Hematopoietic multipotent progenitor cell treated with erythropoietin and hydrocortisone succinate and interleukin-3 and kit ligand, for 17 days (in vitro differentiated cells): ENCODE measurements around the gene FKBP8.
"Not testable (repeated sequence)": the region's sequence is repeated elsewhere in the genome, so short reads cannot be mapped to it uniquely, and the experiment has no call there.

Source experiments
- DNase-seq: peaks from one replicate; pipeline ENCODE4 v3.0.0-alpha.2; 2015; ENCODE audit warnings: low spot score

FKBP8 gene

DNA sequence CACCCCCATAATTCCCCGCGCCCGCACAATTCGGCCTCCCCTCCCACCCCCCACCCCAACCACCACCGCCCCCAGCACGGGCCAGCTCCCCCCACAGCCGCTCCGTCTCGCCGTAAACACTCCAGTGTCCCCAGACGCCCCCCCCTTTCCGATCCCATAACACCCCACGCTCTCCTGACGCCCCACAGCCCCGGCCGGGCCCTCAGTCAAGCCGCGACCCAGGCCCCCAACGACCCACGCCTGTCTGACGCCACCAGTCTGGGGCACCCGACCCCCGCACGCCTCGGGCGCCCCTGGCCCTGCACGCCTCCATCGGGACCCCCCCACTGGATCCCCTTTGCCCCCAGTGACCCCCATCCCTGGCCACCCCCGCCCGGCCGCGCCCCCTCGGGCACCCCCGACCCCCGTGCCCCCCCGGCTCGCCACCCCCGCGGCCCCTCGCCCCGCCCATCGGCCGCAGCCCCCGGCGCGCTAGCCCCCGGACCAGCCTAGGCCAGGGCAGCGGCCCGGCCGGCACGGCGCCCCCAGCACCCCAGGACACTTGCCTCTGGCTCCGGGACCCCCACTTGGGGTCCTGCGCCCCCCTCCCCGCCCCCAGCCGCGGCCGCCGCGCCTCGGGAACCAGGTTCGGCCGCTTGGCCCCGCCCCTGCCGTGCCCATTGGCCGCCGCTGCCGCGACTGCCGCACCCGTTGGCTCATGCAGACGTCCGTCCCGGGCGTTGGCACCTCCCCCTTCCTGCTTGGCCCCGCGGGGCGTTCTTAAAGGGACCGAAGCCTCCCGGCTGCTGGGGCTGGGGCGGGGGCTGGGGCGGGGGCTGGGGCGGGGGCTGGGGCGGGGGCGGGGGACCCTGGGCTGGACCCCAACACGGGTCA, at the start of gene FKBP8:
Gene FKBP8, minus strand, starts transcription at position 633 of the 873 bp plus-strand sequence. CDS start 1,603 bp downstream, outside the sequence.
- peak; percentile 97 for DNase-seq

- not testable (repeated sequence) for DNase-seq
Observed at GRCh38 chr19:18592732-18593131, 49.4 kb upstream of the FKBP8 start.

- DNase-seq: no peak
Observed at GRCh38 chr19:18591735-18592385, 48.5 kb upstream of the FKBP8 start.

DNA sequence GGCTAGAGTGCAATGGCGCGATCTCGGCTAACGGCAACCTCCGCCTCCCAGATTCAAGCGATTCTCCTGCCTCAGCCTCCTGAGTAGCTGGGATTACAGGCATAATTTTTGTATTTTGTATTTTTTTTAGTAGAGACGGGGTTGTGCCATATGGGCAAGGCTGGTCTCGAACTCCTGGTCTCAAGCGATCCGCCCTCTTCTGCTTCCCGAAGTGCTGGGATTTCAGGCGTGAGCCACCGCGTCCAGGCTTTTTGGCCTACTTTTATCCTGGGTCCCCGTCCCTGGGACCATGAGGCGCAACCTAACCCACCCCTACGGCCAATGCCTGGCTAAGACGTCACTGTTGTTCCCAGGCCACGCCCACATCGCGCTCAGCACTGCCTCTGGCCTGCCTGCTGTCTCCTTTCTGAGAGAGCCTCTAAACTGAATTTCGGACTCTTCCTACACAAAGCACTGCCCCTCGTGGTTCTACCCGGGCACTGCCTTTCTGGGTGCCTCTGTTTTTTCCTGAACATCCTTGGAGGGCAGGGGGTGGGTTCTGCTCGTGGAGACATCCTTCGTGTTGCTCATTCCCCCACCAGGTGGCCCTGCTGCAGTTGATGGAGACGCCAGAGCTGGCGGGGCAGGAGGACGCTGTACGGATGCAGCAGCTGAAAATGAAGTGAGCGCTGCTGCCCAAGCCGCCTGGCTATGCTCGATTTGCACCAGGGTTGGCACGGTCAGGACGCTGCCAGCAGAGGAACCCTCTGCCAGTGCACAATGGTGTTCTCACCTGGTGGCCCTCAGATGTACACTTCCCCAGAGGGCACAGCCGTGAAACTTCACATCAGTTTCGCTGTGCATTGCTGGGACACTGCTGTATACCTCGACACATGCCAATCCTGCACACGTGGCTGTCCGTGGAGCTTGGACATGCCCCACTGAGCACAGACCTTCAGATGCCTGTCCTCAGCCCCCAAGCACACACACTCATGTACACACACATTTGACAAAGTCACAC, 47.2 kb upstream of the FKBP8 start:
- peak; percentile 53 for DNase-seq

GRCh38 chr19:18589380-18590272, 46.3 kb upstream of the FKBP8 start:
- DNase-seq: peak; percentile 59

DNA sequence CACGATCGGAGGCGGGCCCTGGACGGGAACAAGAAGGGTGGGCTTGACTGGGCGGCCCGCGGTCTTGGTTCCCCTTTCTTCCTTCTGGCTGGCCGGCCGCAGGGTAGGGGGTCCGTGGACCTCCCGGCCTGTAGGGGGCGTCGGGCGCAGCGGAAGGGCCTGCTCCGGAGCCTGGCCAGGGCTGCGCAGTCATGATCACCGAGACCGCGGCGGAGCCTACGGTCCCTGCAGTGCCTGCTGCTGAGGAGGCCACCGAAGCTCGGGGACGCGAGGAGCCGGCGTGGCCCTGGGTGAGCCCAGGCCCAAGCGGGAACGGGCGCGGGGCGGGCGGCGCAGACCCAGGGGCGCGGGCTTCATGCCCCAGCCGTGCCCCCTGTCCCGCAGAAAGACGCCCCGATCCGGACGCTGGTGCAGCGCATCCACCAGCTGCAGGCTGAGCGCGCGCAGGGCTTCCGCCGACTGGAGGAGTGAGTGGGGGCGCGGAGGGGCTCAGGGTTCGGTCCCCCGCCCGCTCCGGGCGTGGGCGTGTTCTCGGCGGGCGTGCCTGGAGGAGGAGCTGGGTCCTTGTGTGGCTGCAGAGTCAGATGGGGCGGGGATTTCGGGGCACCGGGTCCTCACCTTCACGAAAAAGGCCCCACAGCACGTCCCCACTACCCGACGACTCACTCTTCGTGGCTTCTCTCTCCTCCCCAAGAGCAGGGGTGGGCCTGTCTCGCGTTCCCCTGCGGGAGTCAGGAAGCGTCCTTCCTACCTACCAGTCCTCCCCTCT, 45.4 kb upstream of the FKBP8 start, which contains the start of gene REX1BD:
Gene REX1BD, plus strand, starts transcription at position 188 of the 769 bp plus-strand sequence. Its CDS starts 4 bp downstream, at position 192.
- peak; percentile 89 for DNase-seq

GRCh38 chr19:18587962-18588610, 44.7 kb upstream of the FKBP8 start:
- no peak for DNase-seq

GRCh38 chr19:18587561-18587960, 44.2 kb upstream of the FKBP8 start:
- no peak for DNase-seq

- no peak for DNase-seq
Observed at GRCh38 chr19:18586306-18586705, 42.9 kb upstream of the FKBP8 start.

DNA sequence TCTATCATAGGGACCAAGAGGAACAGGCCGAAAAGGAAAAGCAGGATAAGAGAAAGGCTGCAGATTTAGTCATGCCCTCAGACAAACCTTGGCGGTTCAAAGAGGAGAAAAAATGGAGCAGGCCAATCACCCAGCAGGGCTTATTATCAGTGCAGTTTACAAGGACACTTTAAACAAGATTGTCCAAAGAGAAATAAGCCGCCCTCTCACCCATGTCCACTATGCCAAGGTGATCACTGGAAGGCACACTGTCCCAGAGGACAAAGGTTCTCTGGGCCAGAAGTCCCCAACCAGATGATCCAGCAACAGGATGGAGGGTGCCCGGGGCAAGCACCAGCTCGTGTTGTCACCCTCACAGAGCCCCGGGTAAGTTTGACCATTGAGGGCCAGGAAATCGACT, 36.9 kb upstream of the FKBP8 start:
- no peak for DNase-seq

- DNase-seq: no peak
Observed at GRCh38 chr19:18577365-18577914, 34.1 kb upstream of the FKBP8 start.

DNA sequence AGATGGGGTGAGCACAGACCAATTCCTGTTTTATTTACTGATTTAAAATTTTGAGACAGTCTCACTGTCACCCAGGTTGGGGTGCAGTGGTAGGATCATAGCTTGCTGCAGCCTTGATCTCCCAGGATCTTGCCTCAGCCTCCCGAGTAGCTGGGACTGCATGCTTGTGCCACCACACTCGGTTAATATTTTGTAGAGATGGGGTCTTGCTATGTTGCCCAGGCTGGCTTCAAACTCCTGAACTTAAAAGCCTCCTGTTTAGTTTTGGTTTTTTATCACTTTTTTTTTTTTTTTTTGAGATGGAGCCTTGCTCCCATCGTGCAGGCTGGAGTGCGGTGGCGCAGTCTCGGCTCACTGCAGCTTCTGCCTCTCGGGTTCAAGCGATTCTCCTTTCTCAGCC, 33.0 kb upstream of the FKBP8 start:
- no peak for DNase-seq

DNA sequence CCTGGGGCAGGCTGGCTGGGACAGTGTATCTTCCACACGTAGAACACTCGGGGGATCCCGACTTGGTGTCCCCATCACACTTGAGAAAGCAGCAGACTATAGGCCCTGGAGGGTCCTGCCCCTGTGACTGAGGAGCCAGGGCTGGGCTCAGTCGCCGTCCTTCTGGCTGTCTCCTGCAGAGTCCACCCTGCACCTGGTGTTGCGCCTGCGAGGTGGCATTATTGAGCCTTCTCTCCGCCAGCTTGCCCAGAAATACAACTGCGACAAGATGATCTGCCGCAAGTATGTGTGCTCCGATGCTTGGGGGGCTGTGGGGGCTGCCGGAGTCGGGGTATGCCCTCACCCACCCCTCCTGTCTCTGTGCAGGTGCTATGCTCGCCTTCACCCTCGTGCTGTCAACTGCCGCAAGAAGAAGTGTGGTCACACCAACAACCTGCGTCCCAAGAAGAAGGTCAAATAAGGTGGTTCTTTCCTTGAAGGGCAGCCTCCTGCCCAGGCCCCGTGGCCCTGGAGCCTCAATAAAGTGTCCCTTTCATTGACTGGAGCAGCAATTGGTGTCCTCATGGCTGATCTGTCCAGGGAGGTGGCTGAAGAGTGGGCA, 31.4 kb upstream of the FKBP8 start:
- DNase-seq: no peak

- DNase-seq: peak; percentile 99
Observed at GRCh38 chr19:18571564-18572344, 28.4 kb upstream of the FKBP8 start, which contains the start of gene UBA52. TSS of gene UBA52 (plus strand) at chr19:18571857. CDS start at chr19:18573301, 1,444 bp downstream.

- DNase-seq: no peak
Observed at GRCh38 chr19:18568367-18568766, 25.0 kb upstream of the FKBP8 start.

DNA sequence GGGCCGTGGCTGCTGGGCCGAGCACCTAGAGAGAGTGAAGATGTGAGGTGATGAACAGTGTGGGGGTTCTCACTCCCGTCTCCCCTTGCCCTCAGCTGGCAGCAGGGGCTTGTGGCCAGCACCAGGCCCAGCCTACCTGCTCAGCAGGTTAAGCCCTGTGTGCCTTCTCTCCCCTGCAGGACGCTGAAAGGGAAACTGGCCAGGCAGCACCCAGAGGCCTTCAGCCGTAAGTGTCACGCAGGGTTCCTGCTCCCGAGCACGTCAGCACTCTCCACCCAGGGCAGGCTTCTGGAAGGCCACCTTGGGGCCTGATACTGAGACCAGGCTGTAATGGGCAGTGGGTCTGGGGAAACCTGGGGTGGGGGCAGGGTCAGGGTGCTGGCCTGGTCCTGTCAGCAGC, 23.6 kb upstream of the FKBP8 start:
- DNase-seq: no peak

DNA sequence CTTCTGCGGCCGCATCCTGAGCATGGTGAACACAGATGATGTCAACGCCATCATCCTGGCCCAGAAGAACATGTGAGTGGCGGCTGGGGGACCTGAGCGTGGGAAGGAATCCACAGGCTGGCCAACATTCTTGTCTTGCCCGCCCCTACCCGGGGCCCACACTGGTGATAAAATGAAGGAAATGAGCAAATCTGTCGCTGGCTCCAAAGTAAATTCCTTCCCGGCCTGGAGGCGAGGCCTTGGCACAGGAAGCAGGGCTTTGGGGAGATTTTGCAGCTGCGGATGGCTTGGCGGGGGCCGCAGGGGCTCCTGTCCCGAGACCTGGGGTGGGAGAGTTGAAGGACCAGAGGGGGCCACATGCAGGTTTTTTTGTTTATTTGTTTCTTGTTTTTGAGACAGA, 18.7 kb upstream of the FKBP8 start:
- no peak for DNase-seq

DNA sequence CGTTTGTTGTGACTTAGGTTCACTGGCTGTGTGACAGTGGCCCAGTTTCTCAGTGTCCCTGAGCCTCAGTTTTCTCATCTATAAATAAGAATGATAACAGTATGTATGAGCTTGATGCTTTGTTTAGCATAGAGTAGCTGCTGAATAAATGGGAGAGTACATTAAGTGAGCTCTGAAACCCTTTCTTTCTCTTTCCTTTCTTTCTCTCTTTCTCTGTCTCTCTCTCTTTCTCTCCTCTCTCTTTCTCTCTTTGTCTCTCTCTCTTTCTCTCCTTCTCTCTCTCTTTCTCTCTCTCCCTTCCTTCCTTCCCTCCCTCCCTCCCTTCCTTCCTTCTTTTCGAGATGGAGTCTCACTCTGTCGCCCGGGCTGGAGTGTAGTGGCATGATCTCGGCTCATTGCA, 16.3 kb upstream of the FKBP8 start:
- DNase-seq: no peak
